LNCaP clone FGC (cell line): ENCODE data around the gene POLR1G.

Source experiments
- DNase-seq: peaks from one replicate; pipeline ENCODE4 v3.0.0-alpha.2; 2011; ENCODE audit warnings: low read depth
- H3K4me3 ChIP-seq: 2 replicates; pipeline ENCODE4 v1.5.1; 2011; ENCODE audit warnings: mild to moderate bottlenecking, low read depth, low read length, control low read depth
- TF ChIP-seq, protein P1 (sequence below): IDR thresholded peaks from 2 replicates; pipeline ENCODE4 v1.5.1; 2012; ENCODE audit warnings: mild to moderate bottlenecking; ENCODE audit not compliant: control insufficient read depth, insufficient read depth; ENCODE audit errors: extremely low read depth

The POLR1G gene

DNA sequence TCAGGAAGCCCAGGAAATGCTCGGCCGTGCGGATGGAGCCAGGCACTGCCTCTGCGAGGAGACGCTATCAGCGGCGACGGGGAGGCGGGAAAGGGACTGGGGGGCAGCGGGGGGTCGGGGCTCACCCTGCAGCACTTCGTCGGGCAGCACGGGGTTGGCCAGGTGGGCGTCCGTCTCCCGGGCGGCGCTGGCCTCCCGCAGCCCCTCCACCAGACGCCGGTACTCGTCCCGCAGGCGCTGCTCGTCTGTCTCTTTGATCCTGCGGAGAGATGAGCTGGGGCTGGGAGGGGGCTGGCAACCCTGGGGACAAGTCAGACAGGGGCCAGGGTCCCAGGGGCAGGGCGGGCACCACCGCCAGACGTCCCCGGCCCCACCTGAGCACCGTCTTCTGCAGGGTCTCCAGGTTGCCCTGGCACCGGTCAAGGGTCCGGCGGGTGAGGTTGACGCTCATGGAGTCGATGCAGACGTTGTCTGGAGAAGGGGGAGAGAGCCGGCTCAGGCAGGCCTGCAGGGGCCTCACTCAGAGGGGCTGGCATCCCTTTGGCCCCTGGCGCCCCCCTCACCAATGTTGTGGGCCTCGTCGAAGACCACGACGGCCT lies 42.5 kb upstream of the POLR1G start:
- TF ChIP-seq, protein P1, sequence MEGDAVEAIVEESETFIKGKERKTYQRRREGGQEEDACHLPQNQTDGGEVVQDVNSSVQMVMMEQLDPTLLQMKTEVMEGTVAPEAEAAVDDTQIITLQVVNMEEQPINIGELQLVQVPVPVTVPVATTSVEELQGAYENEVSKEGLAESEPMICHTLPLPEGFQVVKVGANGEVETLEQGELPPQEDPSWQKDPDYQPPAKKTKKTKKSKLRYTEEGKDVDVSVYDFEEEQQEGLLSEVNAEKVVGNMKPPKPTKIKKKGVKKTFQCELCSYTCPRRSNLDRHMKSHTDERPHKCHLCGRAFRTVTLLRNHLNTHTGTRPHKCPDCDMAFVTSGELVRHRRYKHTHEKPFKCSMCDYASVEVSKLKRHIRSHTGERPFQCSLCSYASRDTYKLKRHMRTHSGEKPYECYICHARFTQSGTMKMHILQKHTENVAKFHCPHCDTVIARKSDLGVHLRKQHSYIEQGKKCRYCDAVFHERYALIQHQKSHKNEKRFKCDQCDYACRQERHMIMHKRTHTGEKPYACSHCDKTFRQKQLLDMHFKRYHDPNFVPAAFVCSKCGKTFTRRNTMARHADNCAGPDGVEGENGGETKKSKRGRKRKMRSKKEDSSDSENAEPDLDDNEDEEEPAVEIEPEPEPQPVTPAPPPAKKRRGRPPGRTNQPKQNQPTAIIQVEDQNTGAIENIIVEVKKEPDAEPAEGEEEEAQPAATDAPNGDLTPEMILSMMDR, result no peak
- no peak overlapping the region for H3K4me3 ChIP-seq
- DNase-seq, result no peak

GRCh38 chr19:45364696-45365095 lies 41.7 kb upstream of the POLR1G start:
- no peak overlapping the region for H3K4me3 ChIP-seq
- TF ChIP-seq, protein P1, result no peak
- DNase-seq, result no peak

DNA sequence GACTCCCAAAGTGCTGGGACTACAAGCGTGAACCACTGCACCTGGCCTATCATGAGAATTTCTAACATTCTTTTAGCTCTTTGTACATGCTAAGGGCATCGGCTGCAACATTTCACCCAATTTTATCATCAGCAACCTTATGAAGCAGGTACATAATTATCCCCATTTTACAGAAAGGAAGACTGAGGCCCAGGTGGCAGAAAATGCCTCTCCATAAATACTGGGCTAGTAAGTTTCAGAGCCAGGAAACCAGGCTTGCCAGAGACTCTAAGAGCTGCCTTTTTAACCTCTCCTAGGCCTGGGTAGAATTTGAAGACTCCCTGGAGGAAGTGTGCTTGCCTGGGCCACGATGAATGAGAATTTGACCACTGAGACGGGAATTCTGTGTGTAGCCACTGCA lies 38.3 kb upstream of the POLR1G start:
- no peak overlapping the region for H3K4me3 ChIP-seq
- TF ChIP-seq, protein P1, result no peak
- DNase-seq, result no peak

GRCh38 chr19:45368737-45369340 lies 37.6 kb upstream of the POLR1G start:
- TF ChIP-seq, protein P1, result no peak
- no peak for DNase-seq
- H3K4me3 ChIP-seq, result no peak overlapping the region

DNA sequence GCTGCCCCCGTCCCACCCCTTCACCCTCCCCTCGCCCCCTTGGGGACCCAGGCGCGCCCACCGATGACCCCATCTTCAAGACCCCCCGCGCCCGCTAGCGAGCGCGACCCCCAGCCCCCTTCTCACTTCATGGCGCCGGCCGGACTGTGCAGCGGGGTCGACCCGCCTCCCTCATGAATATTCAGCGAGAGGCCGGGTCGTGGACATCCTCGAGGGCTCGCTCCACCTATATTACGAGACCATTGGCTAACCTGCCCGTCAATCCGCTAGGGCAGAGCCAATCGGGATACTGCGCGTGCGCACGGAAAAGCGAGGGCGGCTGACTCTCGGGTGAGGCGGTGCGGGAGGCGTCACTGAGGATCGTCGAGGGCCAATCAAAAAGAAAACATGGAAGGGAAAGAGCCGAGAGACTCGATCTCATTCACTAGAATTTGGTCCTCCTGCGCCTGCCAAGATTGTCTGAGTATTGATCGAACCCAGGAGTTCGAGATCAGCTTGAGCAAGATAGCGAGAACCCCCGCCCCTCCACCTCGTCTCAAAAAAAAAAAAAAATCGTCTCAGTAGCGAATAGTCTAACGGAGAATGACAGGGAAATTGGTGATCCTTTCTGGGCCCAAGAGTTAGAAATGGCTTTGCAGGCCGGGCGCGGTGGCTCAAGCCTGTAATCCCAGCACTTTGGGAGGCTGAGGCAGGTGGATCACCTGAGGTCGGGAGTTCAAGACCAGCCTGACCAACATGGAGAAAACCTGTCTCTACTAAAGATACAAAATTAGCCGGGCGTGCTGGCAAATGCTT lies 35.8 kb upstream of the POLR1G start, which contains the start of gene ERCC2:
TSS of gene ERCC2 (minus strand) at position 164 of the 795 bp plus-strand sequence. CDS start at position 131, 33 bp downstream.
- DNase-seq, result peak; percentile 85
- peak within 1 kb of the TSS; percentile 68 for H3K4me3 ChIP-seq
- TF ChIP-seq, protein P1, result no peak

DNA sequence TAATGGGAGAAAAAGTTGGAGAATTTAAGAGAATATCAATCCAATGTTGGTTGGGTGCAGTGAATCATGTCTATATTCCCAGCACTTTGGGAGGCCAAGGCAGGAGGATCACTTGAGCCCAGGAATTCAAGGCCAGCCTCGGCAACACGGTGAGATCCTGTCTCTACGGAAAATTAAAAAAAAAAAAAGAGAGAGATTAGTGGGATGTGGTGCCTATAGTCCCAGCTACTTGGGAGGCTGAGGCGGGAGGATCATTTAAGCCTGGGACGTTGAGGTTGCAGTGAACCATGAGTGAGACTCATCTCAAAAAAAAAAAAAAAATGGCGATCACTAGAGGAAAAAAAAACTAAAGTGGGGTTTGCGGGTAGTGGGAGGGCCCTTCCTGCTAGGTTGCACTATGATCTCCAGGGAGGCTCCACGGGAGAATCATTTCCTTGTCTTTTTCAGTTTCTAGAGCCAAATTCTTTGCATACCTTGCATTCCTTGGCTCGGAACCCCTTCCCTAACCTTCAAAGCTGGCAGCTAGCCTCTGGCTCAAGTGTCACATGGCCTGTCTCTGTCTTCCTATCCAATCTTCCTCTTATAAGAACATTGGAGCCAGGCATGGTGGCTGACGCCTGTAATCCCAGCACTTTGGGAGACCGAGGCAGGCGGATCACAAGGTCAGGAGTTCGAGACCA lies 30.3 kb upstream of the POLR1G start:
- H3K4me3 ChIP-seq, result no peak overlapping the region
- no peak for DNase-seq
- TF ChIP-seq, protein P1, result no peak
